Liver (tissue), 9 donors: ENCODE data around the gene MRPS24. TPM values are rescaled to one million over a fixed set of nuclear protein-coding genes. Genes with fewer than 3 reads are reported as not detected.

Experiments used
- DNase-seq: peaks from one replicate; pipeline ENCODE4 v3.0.0-alpha.2; 2017; ENCODE audit warnings: low spot score
- H3K27ac ChIP-seq, 2 donors: one replicate each; pipeline ENCODE4 v1.7.0; 2013; ENCODE audit warnings: inconsistent platforms in 2 of 2, low read length in 2 of 2, control low read depth in 1 of 2, low read depth in 1 of 2, mild to moderate bottlenecking in 1 of 2
- H3K27me3 ChIP-seq, 4 donors: one replicate each; pipeline versions ENCODE4 v1.6.1 to v1.7.0; 2013; ENCODE audit warnings: low read length in 3 of 4, inconsistent platforms in 1 of 4, mild to moderate bottlenecking in 1 of 4, moderate library complexity in 1 of 4; ENCODE audit not compliant: control insufficient read depth in 4 of 4, insufficient read depth in 4 of 4
- H3K36me3 ChIP-seq, 4 donors: one replicate each; pipeline versions ENCODE4 v1.6.1 to v1.7.0; 2013; ENCODE audit warnings: low read length in 3 of 4, mild to moderate bottlenecking in 3 of 4, low read depth in 1 of 4, moderate library complexity in 1 of 4; ENCODE audit not compliant: control insufficient read depth in 4 of 4, insufficient read depth in 3 of 4
- H3K4me1 ChIP-seq, 4 donors: one replicate each; pipeline versions ENCODE4 v1.6.1 to v1.7.0; 2013; ENCODE audit warnings: low read length in 3 of 4, mild to moderate bottlenecking in 3 of 4, moderate library complexity in 1 of 4; ENCODE audit not compliant: control insufficient read depth in 4 of 4, insufficient read depth in 4 of 4
- H3K4me3 ChIP-seq, 3 donors: one replicate each; pipeline versions ENCODE4 v1.6.1 to v1.7.0; 2013; ENCODE audit warnings: low read length in 3 of 3, control low read depth in 1 of 3, low read depth in 1 of 3, mild to moderate bottlenecking in 1 of 3
- H3K9ac ChIP-seq, 2 donors: one replicate each; pipeline ENCODE4 v1.7.0; 2013; ENCODE audit warnings: low read length in 2 of 2, mild to moderate bottlenecking in 2 of 2, moderate library complexity in 2 of 2, control low read depth in 1 of 2, low read depth in 1 of 2
- H3K9me3 ChIP-seq, 4 donors: one replicate each; pipeline versions ENCODE4 v1.6.1 to v1.7.0; 2013; ENCODE audit warnings: low read length in 3 of 4; ENCODE audit not compliant: control insufficient read depth in 4 of 4
- EGR1 ChIP-seq, 2 donors: IDR thresholded peaks; 2 replicates each; pipeline ENCODE4 v1.6.1; 2016 to 2018; ENCODE audit warnings: antibody characterized with exemption in 2 of 2, low read depth in 2 of 2
- FOXA2 ChIP-seq: IDR thresholded peaks from 2 replicates; pipeline ENCODE4 v1.6.1; 2016; ENCODE audit warnings: antibody characterized with exemption
- HNF4G ChIP-seq: IDR thresholded peaks from 2 replicates; pipeline ENCODE4 v1.6.1; 2016; ENCODE audit warnings: antibody characterized with exemption
- JUND ChIP-seq, 2 donors: IDR thresholded peaks; 2 replicates each; pipeline ENCODE4 v1.6.1; 2016; ENCODE audit warnings: antibody characterized with exemption in 2 of 2
- NR2F2 ChIP-seq: IDR thresholded peaks from 2 replicates; pipeline ENCODE4 v1.6.1; 2016; ENCODE audit warnings: antibody characterized with exemption
- REST ChIP-seq: IDR thresholded peaks from 2 replicates; pipeline ENCODE4 v1.6.1; 2016; ENCODE audit warnings: antibody characterized with exemption, mild to moderate bottlenecking
- RXRA ChIP-seq, 2 donors: IDR thresholded peaks; 2 replicates each; pipeline ENCODE4 v1.6.1; 2017 to 2018; ENCODE audit warnings: antibody characterized with exemption in 2 of 2, mild to moderate bottlenecking in 1 of 2
- SP1 ChIP-seq: IDR thresholded peaks from 2 replicates; pipeline ENCODE4 v1.6.1; 2018; ENCODE audit warnings: antibody characterized with exemption, mild to moderate bottlenecking
- TAF1 ChIP-seq: conservative IDR thresholded peaks from 2 replicates; pipeline ENCODE4 v1.6.1; 2016; ENCODE audit warnings: antibody characterized with exemption, mild to moderate bottlenecking
- YY1 ChIP-seq: IDR thresholded peaks from 2 replicates; pipeline ENCODE4 v1.6.1; 2016; ENCODE audit warnings: antibody characterized with exemption, mild to moderate bottlenecking
- ZBTB33 ChIP-seq: IDR thresholded peaks from 2 replicates; pipeline ENCODE4 v1.6.1; 2016; ENCODE audit warnings: antibody characterized with exemption
- WGBS: extraction: QIAGEN DNeasy Blood & Tissue Kit; methylation state at CpG from one replicate; pipeline ENCODE4 v1.1.7; 2013; 5-methylcytosine and 5-hydroxymethylcytosine counted together
- polyA plus RNA-seq, 2 donors: library from polyadenylated mRNA; stranded (reverse) in 1 of 2; unstranded in 1 of 2; fragments of 200-250 nt in 1 of 2; fragments of >200 nt in 1 of 2; fragmentation: Nextera tagmentation in 1 of 2; extraction: Ambion mirVana in 1 of 2; gene quantifications; one replicate each; pipeline versions ENCODE4 v1.2.1 to v1.2.3, GENCODE V29; 2013 to 2015
- total RNA-seq, 2 donors: library from RNA; depleted of rRNA; stranded (reverse); fragments of >200 nt; gene quantifications; one replicate each; pipeline ENCODE4 v1.2.3, GENCODE V29; 2014
- TF ChIP-seq, protein P1 (sequence below): IDR thresholded peaks from 2 replicates; pipeline ENCODE4 v1.6.1; 2016; ENCODE audit warnings: antibody characterized with exemption
- TF ChIP-seq, protein P2 (sequence below): fragments of 150-350 bp; IDR thresholded peaks from 2 replicates; pipeline ENCODE4 v1.5.1; 2017; ENCODE audit warnings: improper control_type of control experiment, low read depth, low read length; ENCODE audit not compliant: missing input control
- donor health status: healthy.
- donor health status: healthy.
- donor health status: healthy.
- donor health status: healthy.
- donor health status: healthy.

The MRPS24 gene
- total and polyA plus RNA-seq, 4 donors: 38.7 to 177 (median 82.3) TPM

GRCh38 chr7:43876241-43876640 is 6.9 kb upstream of the MRPS24 start (continued):
- TF ChIP-seq ZBTB33 (no peak), JUND (IDR thresholded peaks at IDR 0.05) (no peak), HNF4G (no peak), YY1 (no peak), RXRA (IDR thresholded peaks at IDR 0.05) (no peak)

DNA sequence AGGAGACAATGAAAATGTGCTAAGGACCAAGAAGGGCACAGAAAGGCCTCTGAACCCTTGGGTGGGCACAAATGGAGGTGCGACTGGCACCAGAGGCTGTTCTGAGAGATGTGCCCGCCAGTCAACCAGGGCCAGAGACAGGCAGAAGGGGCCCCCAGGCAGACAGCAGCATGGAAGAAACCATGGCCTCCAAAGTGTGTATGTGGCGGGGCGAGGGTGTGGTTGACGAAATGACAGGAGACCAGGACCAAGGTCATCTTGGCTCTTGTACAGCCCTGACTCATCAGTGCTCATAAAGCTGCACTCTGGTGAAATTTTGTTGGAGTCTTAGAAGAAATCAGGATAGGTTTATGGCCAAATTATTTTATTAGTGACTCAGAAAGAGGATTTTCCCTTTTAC is 4.0 kb upstream of the MRPS24 start:
- peaks cover 3 to 18% (median 11%) of the 10 kb centered on the region in 4 donors for H3K4me1 ChIP-seq
- no peaks in the 10 kb centered on the region for H3K27me3 ChIP-seq
- H3K4me3 ChIP-seq: no peak overlapping the region
- H3K9me3 ChIP-seq: peaks cover 0 to 3% (median 0%) of the 10 kb centered on the region in 4 donors
- WGBS: 88% methylated on average over 5 of the region's 5 CpGs
- TF ChIP-seq JUND (IDR thresholded peaks at IDR 0.05): no peak
- TF ChIP-seq FOXA2: no peak
- TF ChIP-seq TAF1: no peak
- TF ChIP-seq, protein P1, sequence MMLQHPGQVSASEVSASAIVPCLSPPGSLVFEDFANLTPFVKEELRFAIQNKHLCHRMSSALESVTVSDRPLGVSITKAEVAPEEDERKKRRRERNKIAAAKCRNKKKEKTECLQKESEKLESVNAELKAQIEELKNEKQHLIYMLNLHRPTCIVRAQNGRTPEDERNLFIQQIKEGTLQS: no peak
- no peak for TF ChIP-seq REST
- TF ChIP-seq SP1: no peak
- no peak for TF ChIP-seq EGR1 (IDR thresholded peaks at IDR 0.05; ENCODE audit: low read depth in 2 of 2)
- no peak for TF ChIP-seq YY1
- TF ChIP-seq RXRA (IDR thresholded peaks at IDR 0.05): no peak
- H3K27ac ChIP-seq: no peak overlapping the region
- DNase-seq: no peak
- peaks cover 5 to 34% (median 19%) of the 10 kb centered on the region in 4 donors for H3K36me3 ChIP-seq
- H3K9ac ChIP-seq: no peak overlapping the region

DNA sequence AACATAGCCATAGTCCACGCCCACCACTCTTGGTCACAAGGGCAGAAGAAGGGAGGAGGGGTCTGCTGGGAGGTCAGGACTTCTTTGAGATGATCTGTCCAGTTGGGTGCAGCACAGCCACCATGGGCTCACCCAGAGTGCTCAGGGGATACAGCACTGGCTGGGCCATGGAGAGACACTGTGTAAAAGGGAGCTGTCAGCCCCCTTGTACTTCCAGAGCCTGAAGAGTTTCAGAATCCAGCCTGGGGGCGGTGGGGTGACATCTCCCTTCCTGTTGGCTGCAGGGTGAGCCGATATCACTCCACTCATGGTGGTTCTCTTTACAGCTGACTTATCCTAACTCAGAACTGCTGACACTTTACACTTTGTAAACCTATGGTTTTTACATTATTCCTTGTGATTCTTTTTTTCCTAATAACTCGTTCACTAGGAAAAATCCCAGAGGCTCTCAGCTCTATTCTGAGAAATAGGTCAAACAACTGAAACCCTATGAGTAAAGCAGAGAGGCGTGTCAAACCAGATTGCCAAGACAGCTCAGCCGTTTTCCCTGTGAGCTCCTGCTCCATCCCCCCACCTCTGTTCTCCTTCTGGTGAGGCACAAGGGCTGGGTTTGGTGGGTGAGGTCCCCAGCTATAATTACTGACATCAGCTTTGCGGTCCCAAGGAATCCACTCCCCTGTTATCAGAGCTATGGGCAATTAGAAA is 3.2 kb upstream of the MRPS24 start:
- no peak overlapping the region for H3K27ac ChIP-seq
- no peaks in the 10 kb centered on the region for H3K27me3 ChIP-seq
- peaks cover 0 to 3% (median 0%) of the 10 kb centered on the region in 4 donors for H3K9me3 ChIP-seq
- no peak overlapping the region for H3K4me3 ChIP-seq
- H3K4me1 ChIP-seq: peaks cover 4 to 17% (median 11%) of the 10 kb centered on the region in 4 donors
- H3K9ac ChIP-seq: no peak overlapping the region
- peaks cover 4 to 27% (median 16%) of the 10 kb centered on the region in 4 donors for H3K36me3 ChIP-seq
- 55% methylated on average over 7 of the region's 7 CpGs for WGBS
- no peak for DNase-seq
- TF ChIP-seq, protein P1: no peak
- TF ChIP-seq NR2F2 (no peak), JUND (IDR thresholded peaks at IDR 0.05) (no peak), FOXA2 (no peak), ZBTB33 (no peak), SP1 (no peak), REST (no peak), EGR1 (IDR thresholded peaks at IDR 0.05; ENCODE audit: low read depth in 2 of 2) (no peak), YY1 (no peak), HNF4G (no peak)
- TF ChIP-seq, protein P2, sequence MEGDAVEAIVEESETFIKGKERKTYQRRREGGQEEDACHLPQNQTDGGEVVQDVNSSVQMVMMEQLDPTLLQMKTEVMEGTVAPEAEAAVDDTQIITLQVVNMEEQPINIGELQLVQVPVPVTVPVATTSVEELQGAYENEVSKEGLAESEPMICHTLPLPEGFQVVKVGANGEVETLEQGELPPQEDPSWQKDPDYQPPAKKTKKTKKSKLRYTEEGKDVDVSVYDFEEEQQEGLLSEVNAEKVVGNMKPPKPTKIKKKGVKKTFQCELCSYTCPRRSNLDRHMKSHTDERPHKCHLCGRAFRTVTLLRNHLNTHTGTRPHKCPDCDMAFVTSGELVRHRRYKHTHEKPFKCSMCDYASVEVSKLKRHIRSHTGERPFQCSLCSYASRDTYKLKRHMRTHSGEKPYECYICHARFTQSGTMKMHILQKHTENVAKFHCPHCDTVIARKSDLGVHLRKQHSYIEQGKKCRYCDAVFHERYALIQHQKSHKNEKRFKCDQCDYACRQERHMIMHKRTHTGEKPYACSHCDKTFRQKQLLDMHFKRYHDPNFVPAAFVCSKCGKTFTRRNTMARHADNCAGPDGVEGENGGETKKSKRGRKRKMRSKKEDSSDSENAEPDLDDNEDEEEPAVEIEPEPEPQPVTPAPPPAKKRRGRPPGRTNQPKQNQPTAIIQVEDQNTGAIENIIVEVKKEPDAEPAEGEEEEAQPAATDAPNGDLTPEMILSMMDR: no peak
